ENCODE measurements around the gene NINJ2.

- TF ChIP-seq POLR2A (IDR thresholded peaks at IDR 0.05; ENCODE audit: low read length) (no peak), ZSCAN20 (CRISPR knock-in tag; IDR thresholded peaks at IDR 0.05) (0 out of 2 replicates have a peak, but pooled peaks have one; percentile 74), SREBF2 (IDR thresholded peaks at IDR 0.05) (no peak), EP300 (IDR thresholded peaks at IDR 0.05) (no peak), CTCF (IDR thresholded peaks at IDR 0.05) (no peak)
Measured at GRCh38 chr12:645563-646071, 17.6 kb downstream of the NINJ2 start.

Data from A549 (cell line).